Heart left ventricle (tissue), 13 donors: Measurements from ENCODE around the gene S100A7.

Experiments used
- CTCF ChIP-seq, 12 donors: fragments of 200-600 bp; sonication (generic) in 4 of 12; IDR thresholded peaks; one replicate each; pipeline versions ENCODE4 v1.5.0 to v1.8.0; 2018 to 2022; ENCODE audit warnings: antibody characterized with exemption in 12 of 12, mild to moderate bottlenecking in 5 of 12
- POLR2A ChIP-seq, 2 donors: fragments of 450-650 bp; IDR thresholded peaks; one replicate each; pipeline ENCODE4 v1.6.1; 2017; ENCODE audit warnings: antibody characterized with exemption in 2 of 2, mild to moderate bottlenecking in 2 of 2, moderate library complexity in 2 of 2
- donor health status: ischemic (EF 13 %, LVEDD 7.1; RV severe dilation, severe dysfunction).
- donor health status: DM: no; HTN: yes; CAD: no.
- donor health status: DM: no; HTN: no; CAD: no.
- donor health status: ischemic (EF 25% LVEDD 6.9; RV normal size, moderate dysfunction).
- donor health status: ischemic (EF 25% LVEDD 5.7; RV mildly dilated, moderate dysfunction).
- donor health status: ischemic (EF 35%, LVEDD 5.7; RV mildly dilated, moderate dysfunction).
- donor health status: nonischemic (EF 11% LVEDD 7.7; RV severe dilation, severe dysfunction).
- donor health status: DM: yes; HTN: yes; CAD: no.
- donor health status: PGD.
- donor health status: ischemic (EF 29% LVEDD 5.4; RV normal size, mild dysfunction).
- donor health status: nonischemic (EF 23%, LVEDD 6.1; RV moderate dilation, normal function).

GRCh38 chr1:153420306-153420705, 40.1 kb downstream of the S100A7 start:
- TF ChIP-seq CTCF (IDR thresholded peaks at IDR 0.05): no peak
- no peak for TF ChIP-seq POLR2A (IDR thresholded peaks at IDR 0.05)
